Mesodermal cell (in vitro differentiated cells): ENCODE data around the gene KRT73.

Experiments
- H3K27ac ChIP-seq: 2 replicates; pipeline ENCODE4 v1.7.0; 2013; ENCODE audit warnings: mild to moderate bottlenecking, low read depth, low read length, moderate library complexity; ENCODE audit not compliant: severe bottlenecking
- H3K36me3 ChIP-seq: 2 replicates; pipeline ENCODE4 v1.7.1; 2013; ENCODE audit warnings: mild to moderate bottlenecking, low read length, moderate library complexity; ENCODE audit not compliant: control insufficient read depth, insufficient read depth
- H3K4me1 ChIP-seq: one replicate; pipeline ENCODE4 v1.7.1; 2013; ENCODE audit warnings: mild to moderate bottlenecking, low read length; ENCODE audit not compliant: insufficient read depth, control insufficient read depth, poor library complexity, severe bottlenecking
- H3K4me3 ChIP-seq: 2 replicates; pipeline ENCODE4 v1.7.0; 2013; ENCODE audit warnings: low read length, control low read depth, mild to moderate bottlenecking; ENCODE audit not compliant: insufficient read depth, poor library complexity, severe bottlenecking; ENCODE audit errors: extremely low read depth
- H3K9me3 ChIP-seq: 2 replicates; pipeline ENCODE4 v1.7.1; 2013; ENCODE audit warnings: mild to moderate bottlenecking, low read length, moderate library complexity; ENCODE audit not compliant: control insufficient read depth
- WGBS, 2 experiments: methylation state at CpG; one replicate each; pipeline ENCODE4 v1.1.5; 2013; ENCODE audit warnings: missing lambda C conversion rate in 2 of 2; ENCODE audit not compliant: insufficient coverage in 2 of 2; 5-methylcytosine and 5-hydroxymethylcytosine counted together

The KRT73 gene

DNA sequence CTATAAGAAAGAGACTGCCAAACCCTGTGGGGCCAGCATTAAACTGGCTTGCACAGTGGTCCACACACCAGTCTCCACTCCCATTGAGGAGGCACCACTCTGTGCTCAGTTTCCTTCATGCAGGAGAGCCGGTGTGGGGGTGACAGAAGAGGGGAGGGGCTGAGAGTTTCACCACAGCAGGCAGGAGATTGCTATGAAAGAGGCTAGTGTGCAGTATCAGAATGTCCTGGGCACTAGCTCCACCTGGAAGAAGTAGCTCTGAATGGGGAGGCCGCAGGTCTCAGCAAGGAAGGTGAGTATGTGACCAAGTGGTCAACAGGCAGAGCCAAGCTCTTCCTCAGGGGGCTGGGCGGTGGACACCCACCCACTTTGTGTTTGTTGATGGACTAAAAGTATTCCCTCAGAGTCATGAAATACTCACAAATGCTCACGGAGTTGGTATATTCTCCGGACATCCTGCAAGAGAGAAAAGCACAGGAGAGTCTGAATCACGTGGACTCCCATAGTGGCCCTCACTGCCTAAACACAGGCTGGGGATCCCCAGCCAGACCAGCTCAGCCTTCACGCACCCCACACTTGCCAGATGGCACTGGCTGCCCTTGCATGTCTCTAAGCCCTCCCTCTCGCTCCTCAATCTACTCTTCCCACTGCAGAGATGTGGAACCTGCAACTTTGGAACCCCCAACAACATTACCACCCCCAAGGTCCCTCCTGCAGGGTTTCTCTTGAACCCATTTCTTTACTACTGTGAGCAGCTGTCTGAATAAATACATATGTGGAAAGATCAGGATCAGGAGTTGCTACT lies 9.3 kb downstream of the KRT73 start:
- no peak overlapping the region for H3K27ac ChIP-seq
- 85 to 92% methylated on average over 7 to 8 of the region's 8 CpGs for WGBS, 2 experiments
- no peaks in the 10 kb centered on the region for H3K9me3 ChIP-seq
- H3K4me3 ChIP-seq = no peak overlapping the region
- peaks cover 5% of the 10 kb centered on the region for H3K4me1 ChIP-seq
- H3K36me3 ChIP-seq = no peaks in the 10 kb centered on the region

DNA sequence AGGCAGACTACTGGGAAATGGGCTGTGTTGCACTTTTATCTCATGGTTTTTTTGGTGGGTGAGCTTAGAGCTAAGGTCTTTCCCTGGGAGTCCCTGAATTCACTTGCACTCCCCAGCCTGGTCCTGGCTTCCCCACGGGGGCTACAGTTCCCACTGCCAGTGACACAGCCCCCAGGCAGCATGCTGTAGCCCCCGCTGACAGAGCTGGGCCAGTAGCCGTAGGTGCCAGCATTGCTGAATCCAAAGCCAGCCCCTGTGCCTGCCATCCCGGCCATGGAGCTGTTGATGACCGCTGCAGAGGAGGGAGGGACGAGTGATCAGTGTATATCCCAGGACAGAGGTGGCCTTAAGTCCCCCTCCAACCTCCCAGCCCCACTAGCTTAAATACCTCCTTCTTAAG lies 10.2 kb downstream of the KRT73 start:
- Histone ChIP-seq H3K4me1 (peaks cover 5% of the 10 kb centered on the region), H3K4me3 (no peak overlapping the region), H3K9me3 (no peaks in the 10 kb centered on the region), H3K27ac (no peak overlapping the region), H3K36me3 (no peaks in the 10 kb centered on the region)
- 58 to 81% methylated on average over 2 to 5 of the region's 6 CpGs for WGBS, 2 experiments

DNA sequence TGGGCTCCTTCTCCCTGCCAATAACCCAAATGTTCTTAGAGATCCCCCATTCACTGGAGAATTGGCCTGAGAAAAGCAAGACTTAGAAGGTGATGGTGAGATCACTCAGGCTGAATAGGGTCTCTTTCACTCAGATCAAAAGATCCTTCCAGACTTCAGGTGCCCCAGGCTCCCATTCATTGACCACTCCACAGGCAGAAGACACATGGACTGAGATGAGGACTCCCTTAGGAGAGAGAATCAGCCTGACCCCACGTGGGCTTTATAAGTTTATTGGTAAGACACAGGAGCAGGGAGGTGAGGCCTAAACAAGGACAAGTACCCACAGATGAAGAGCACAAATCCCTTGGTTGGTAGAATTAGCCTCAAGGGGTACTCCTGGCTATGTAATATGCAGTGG lies 11.0 kb downstream of the KRT73 start:
- Histone ChIP-seq H3K9me3 (no peaks in the 10 kb centered on the region), H3K4me1 (no peaks in the 10 kb centered on the region), H3K4me3 (no peak overlapping the region), H3K27ac (no peak overlapping the region), H3K36me3 (no peaks in the 10 kb centered on the region)
- 67 to 83% methylated on average over 1 of the region's 1 CpG for WGBS, 2 experiments

DNA sequence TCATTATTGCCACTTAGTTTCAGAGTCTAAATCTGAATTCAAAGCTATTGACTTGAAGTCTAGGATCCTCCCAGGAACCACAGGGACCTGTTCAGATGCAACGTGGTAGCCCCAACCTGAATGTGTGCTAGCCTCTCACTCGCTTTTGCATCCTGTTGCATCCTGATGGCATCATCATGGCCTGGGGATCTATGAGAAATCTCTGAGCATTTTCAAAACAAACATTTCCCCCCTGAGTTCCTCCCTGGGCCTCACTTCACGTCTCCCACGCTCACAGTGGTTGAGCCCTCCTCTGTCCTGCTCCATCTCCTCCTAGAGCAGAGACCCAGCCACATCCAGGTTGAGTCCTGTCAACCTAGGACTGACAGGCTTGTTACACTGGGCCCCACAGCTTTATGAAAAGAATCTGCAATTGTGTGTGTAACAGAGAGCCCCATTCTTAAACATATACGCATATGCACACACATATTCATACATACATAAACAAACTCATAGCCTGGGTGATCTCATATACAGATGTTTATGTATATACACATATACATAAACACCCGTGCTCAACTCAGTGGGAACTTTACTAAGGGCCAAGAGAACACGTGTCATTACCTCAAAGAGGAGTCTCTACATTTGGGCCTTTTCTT lies 11.7 kb downstream of the KRT73 start:
- Histone ChIP-seq H3K4me1 (no peaks in the 10 kb centered on the region), H3K4me3 (no peak overlapping the region), H3K36me3 (no peaks in the 10 kb centered on the region), H3K27ac (no peak overlapping the region), H3K9me3 (no peaks in the 10 kb centered on the region)
- 87 to 90% methylated on average over 5 to 6 of the region's 7 CpGs for WGBS, 2 experiments

DNA sequence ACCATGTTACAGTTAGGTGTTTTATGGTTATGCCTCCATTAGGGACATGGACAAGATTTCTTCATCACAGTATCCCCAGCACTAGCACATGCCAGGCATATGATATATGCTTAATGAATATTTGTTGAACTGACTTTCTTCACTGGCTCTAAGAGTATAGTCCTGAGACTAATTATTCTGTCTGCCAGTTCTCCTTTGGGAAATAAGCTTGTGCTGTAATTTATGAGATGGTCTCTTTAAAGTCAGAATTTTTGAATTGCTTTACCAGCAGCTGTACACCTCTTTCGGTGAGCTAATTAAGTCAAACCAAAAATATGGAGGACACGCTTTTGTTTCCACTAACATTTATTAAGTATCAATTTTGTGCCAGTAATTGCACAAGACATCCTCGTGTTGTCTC lies 12.3 kb downstream of the KRT73 start:
- H3K4me3 ChIP-seq = no peak overlapping the region
- no peaks in the 10 kb centered on the region for H3K4me1 ChIP-seq
- no peak overlapping the region for H3K27ac ChIP-seq
- 62 to 70% methylated on average over 2 of the region's 3 CpGs for WGBS, 2 experiments
- H3K9me3 ChIP-seq = no peaks in the 10 kb centered on the region
- no peaks in the 10 kb centered on the region for H3K36me3 ChIP-seq

DNA sequence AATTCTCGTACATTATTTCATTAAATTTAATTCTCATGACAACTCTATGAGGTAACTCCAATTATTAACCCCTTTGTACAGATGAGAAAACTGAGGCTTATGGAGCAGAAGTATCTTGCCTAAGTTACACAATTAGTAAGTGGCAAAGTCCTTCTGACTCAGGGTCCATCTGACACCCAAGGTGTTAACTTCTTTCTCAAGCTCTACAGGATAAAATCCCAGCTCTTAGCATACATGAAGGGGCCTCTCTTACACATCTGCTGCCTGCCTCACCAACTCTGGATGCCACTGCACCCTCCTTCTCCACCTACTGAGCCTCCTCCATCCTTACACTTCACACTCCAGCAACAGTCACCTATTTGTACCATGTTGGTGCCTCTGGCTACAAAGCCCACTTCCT lies 12.8 kb downstream of the KRT73 start:
- Histone ChIP-seq H3K36me3 (no peaks in the 10 kb centered on the region), H3K9me3 (no peaks in the 10 kb centered on the region), H3K4me1 (no peaks in the 10 kb centered on the region), H3K4me3 (no peak overlapping the region), H3K27ac (no peak overlapping the region)
- WGBS, 2 experiments = no CpG with 5 or more reads among the region's 1 CpG

DNA sequence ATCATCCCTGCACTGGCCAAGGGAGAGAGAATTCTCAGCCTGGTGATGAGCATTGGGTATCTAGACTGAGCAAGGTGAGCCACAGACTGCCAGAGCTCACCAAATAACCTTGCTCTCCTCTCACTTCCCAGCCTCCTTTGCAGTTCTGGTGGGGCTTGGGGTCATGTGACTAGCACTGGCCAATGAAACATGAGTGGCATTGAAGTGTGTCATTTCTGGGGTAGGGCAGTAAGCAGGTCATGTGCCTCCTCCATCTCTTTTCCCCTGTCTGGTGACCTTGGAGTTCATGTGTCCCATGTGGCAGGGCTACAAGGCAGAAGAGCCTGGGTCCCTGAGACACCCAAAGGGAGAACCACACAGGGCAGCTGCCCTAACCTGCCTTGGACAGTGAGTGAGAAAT lies 13.5 kb downstream of the KRT73 start:
- Histone ChIP-seq H3K9me3 (no peaks in the 10 kb centered on the region), H3K36me3 (no peaks in the 10 kb centered on the region), H3K4me3 (no peak overlapping the region), H3K27ac (no peak overlapping the region), H3K4me1 (no peaks in the 10 kb centered on the region)

DNA sequence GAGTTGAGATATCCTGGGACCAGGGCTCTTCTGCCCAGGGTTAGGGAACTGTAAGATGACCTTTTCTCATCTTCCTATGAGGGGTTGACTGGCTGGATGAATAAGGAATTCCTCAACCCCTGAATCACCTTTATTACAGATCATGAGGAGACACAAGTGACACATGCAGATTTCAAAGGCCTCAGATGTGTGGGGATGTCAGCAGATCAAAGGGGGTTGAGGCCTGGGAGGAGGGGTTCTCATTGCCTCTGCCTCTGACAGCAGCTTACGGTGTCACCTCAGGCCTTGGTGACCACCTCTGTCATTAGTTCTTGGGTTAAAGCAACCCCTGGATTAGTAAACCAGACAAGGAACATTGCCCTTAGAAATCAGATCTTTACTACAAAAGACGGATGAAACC lies 15.0 kb downstream of the KRT73 start:
- no peak overlapping the region for H3K4me3 ChIP-seq
- no peak overlapping the region for H3K27ac ChIP-seq
- H3K36me3 ChIP-seq = no peaks in the 10 kb centered on the region
- no peaks in the 10 kb centered on the region for H3K4me1 ChIP-seq
- WGBS, 2 experiments = 45 to 100% methylated on average over 1 to 2 of the region's 2 CpGs
- H3K9me3 ChIP-seq = no peaks in the 10 kb centered on the region

DNA sequence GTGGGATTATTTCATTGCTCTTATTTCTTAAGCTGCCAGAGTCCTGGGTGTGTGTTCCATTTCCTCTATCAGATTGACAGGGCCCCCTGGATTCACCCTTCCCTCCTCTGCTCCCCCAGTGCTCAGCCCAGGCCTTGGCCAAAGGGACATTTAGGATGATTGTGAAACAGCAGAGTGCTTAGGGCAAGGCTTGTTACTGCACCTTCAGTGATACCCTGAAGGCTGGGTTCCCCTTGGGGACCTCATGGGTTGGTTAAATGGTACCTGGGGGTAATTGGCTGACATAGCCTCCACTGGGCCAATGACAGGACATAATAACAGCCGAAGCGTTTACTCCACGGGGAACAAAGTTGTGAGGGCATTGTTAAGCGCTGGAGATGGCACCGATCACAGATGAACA lies 15.8 kb downstream of the KRT73 start:
- no peak overlapping the region for H3K27ac ChIP-seq
- H3K9me3 ChIP-seq = no peaks in the 10 kb centered on the region
- no peaks in the 10 kb centered on the region for H3K36me3 ChIP-seq
- WGBS, 2 experiments = 90 to 91% methylated on average over 3 to 5 of the region's 5 CpGs
- H3K4me3 ChIP-seq = no peak overlapping the region
- no peaks in the 10 kb centered on the region for H3K4me1 ChIP-seq

DNA sequence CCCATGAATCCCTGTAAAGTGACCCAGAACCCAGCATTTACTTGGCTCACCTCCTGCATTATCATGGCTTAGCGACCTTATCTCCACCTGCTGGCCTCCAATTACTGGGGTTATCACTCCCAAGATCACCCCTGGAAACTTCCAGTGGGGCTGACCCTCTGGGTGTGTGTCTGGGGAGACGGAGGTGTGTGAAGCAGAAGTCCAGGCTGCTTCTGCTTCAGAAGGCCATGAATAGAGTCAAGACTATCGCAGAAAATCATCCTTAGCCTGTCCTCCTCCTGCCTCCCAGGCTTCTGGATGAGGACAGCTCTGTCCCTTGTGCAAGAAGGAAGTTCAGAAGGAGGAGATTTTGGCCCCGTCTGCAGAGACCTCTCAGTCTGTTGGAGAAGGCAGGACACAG lies 16.7 kb downstream of the KRT73 start:
- Histone ChIP-seq H3K9me3 (no peaks in the 10 kb centered on the region), H3K36me3 (no peaks in the 10 kb centered on the region), H3K4me3 (no peak overlapping the region), H3K4me1 (no peaks in the 10 kb centered on the region), H3K27ac (no peak overlapping the region)
- 67 to 91% methylated on average over 1 of the region's 4 CpGs for WGBS, 2 experiments

DNA sequence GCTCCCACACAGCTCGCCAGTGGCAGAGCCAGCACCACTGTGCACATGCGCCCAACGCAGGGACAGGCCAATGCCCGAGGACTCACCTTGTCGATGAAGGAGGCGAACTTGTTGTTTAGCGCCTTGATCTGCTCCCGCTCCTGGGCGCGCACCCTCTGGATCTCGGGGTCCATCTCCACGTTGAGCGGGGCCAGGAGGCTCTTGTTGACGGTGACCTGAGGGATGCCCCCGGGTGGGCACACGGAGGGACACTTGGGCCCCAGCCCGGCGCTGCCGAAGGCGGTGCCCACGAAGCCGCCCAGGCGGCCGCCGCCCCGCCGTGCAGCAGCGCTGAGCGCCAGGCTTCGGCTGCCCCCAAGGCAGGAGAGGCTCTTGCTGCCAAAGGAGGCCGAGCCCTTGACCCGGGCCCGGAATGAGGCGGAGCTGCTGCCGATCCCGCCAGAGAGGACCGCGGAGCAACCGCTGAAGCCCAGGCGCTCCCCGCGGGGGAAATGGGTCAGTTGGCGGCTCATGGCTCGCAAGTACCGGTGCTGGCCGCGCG lies 17.3 kb downstream of the KRT73 start, which contains the start of gene KRT72:
Gene KRT72 (minus strand): TSS at position 523 of the 541 bp plus-strand sequence. CDS start 11 bp downstream, at position 512.
- Histone ChIP-seq H3K9me3 (no peaks in the 10 kb centered on the region), H3K4me3 (no peak within 1 kb of the TSS), H3K36me3 (no peaks in the 10 kb centered on the region), H3K27ac (no peak within 1 kb of the TSS), H3K4me1 (no peaks in the 10 kb centered on the region)
- WGBS, 2 experiments = 90 to 94% methylated on average over 45 to 48 of the region's 48 CpGs
